Measurements from ENCODE around the gene NDUFA6.

The NDUFA6 gene

GRCh38 chr22:42077486-42078125 is 13.0 kb downstream of the NDUFA6 start:
- ATAC-seq = no peak
- TF ChIP-seq ZNF565 (CRISPR knock-in tag; conservative IDR thresholded peaks at IDR 0.05; ENCODE audit: low read depth) = no peak
- TF ChIP-seq SNAI2 (CRISPR knock-in tag; IDR thresholded peaks at IDR 0.05) = no peak
- TF ChIP-seq OSR1 (CRISPR knock-in tag; IDR thresholded peaks at IDR 0.05) = no peak
- TF ChIP-seq CSRNP3 (CRISPR knock-in tag; IDR thresholded peaks at IDR 0.05) = no peak
- TF ChIP-seq ZNF70 (CRISPR knock-in tag; IDR thresholded peaks at IDR 0.05) = no peak
- no peak for TF ChIP-seq PATZ1 (CRISPR knock-in tag; IDR thresholded peaks at IDR 0.05; ENCODE audit: borderline replicate concordance)
- no peak for TF ChIP-seq TCF4 (CRISPR knock-in tag; IDR thresholded peaks at IDR 0.05; ENCODE audit: borderline replicate concordance)
- no peak for TF ChIP-seq ARNTL (CRISPR knock-in tag; IDR thresholded peaks at IDR 0.05; ENCODE audit: borderline replicate concordance, low read depth)
- no peak for TF ChIP-seq ZC3H10 (CRISPR knock-in tag; IDR thresholded peaks at IDR 0.05)
- no peak for TF ChIP-seq GLIS3 (CRISPR knock-in tag; IDR thresholded peaks at IDR 0.05)
- TF ChIP-seq ESRRG (CRISPR knock-in tag; IDR thresholded peaks at IDR 0.05) = no peak
- TF ChIP-seq ZFP3 (CRISPR knock-in tag; IDR thresholded peaks at IDR 0.05) = no peak
- no peak for TF ChIP-seq ISL1 (CRISPR knock-in tag; IDR thresholded peaks at IDR 0.05)
- no peak for TF ChIP-seq TSHZ2 (CRISPR knock-in tag; IDR thresholded peaks at IDR 0.05)
- TF ChIP-seq CREB5 (CRISPR knock-in tag; IDR thresholded peaks at IDR 0.05; ENCODE audit: low read depth) = no peak

- no peak for ATAC-seq
- TF ChIP-seq PPARA (CRISPR knock-in tag; IDR thresholded peaks at IDR 0.05; ENCODE audit: borderline replicate concordance) = no peak
- TF ChIP-seq ISL1 (CRISPR knock-in tag; IDR thresholded peaks at IDR 0.05) = no peak
- no peak for TF ChIP-seq ZC3H10 (CRISPR knock-in tag; IDR thresholded peaks at IDR 0.05)
- TF ChIP-seq ZNF70 (CRISPR knock-in tag; IDR thresholded peaks at IDR 0.05) = no peak
- no peak for TF ChIP-seq GLIS3 (CRISPR knock-in tag; IDR thresholded peaks at IDR 0.05)
- TF ChIP-seq ZNF8 (CRISPR knock-in tag; IDR thresholded peaks at IDR 0.05) = no peak
- TF ChIP-seq ARNTL (CRISPR knock-in tag; IDR thresholded peaks at IDR 0.05; ENCODE audit: borderline replicate concordance, low read depth) = no peak
- no peak for TF ChIP-seq PATZ1 (CRISPR knock-in tag; IDR thresholded peaks at IDR 0.05; ENCODE audit: borderline replicate concordance)
- no peak for TF ChIP-seq POU6F1 (CRISPR knock-in tag; IDR thresholded peaks at IDR 0.05; ENCODE audit: borderline replicate concordance, low read depth)
- no peak for TF ChIP-seq CSRNP3 (CRISPR knock-in tag; IDR thresholded peaks at IDR 0.05)
- TF ChIP-seq BACH2 (CRISPR knock-in tag; IDR thresholded peaks at IDR 0.05; ENCODE audit: borderline replicate concordance) = no peak
- TF ChIP-seq ZFP3 (CRISPR knock-in tag; IDR thresholded peaks at IDR 0.05) = no peak
- no peak for TF ChIP-seq TOX (CRISPR knock-in tag; IDR thresholded peaks at IDR 0.05; ENCODE audit: borderline replicate concordance)
- TF ChIP-seq TCF4 (CRISPR knock-in tag; IDR thresholded peaks at IDR 0.05; ENCODE audit: borderline replicate concordance) = no peak
Observed at GRCh38 chr22:42076764-42077485, 13.6 kb downstream of the NDUFA6 start.
